NK-92 (cell line): ENCODE results near the gene ASTL.
"Not testable (repeated sequence)": the region's sequence is repeated elsewhere in the genome, so short reads cannot be mapped to it uniquely, and the experiment has no call there.

Source experiments
- DNase-seq: peaks from one replicate; lab custom pipeline; 2025; ENCODE audit not compliant: unreplicated experiment; lab: John Stamatoyannopoulos, UW

Gene ASTL

DNA sequence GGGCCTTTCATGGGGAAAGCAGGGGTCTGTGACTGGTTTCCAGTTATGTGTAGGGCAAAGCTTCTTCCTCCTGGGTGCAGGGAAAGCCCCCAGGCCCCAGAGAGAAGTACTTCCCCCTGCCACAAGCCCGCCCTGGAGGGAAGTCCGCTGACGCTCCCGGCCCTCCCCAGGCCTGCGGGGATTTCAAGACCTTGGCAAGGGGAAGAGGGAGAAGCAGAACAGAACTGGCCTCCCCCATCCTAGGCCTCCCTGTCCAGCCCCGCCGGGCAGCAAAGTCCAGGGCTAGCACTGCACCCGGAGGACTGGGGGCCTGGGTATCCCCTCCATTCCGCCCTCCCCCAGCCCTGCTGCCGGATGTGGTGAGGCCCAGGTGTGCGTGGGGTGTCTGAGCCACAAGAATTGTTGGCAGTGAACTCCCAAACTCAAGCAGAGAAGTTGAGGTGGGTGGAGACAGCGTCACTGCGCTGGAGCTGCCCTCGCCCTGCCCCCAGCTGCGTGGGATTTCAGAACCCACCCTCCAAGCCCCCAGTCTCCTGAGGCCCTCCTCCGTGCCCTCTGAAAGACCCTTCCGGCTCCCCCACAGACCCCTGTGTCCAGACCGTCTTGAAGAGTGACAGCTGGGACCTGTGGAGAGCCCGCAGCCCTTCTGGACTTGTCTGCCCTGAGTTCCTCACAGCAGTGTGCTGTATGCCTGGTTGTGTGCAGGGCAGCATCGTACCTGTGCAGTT is 8.0 kb upstream of the ASTL start:
- DNase-seq = no peak

DNA sequence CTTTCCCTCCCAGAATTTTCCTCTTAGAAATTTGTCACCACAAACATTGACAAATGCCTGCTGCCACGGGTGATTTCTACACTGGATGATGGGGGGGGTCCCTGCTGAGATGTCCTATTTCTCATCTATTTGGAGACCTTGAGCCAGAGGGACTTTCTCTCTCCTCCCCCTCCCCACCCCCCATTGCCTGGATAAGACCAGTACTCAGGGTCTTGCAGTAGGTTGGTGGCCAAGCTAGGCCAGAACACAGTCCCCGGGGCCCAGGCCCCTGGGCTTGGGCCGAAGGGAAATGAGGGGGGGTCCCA is 7.5 kb upstream of the ASTL start:
- DNase-seq = no peak

DNA sequence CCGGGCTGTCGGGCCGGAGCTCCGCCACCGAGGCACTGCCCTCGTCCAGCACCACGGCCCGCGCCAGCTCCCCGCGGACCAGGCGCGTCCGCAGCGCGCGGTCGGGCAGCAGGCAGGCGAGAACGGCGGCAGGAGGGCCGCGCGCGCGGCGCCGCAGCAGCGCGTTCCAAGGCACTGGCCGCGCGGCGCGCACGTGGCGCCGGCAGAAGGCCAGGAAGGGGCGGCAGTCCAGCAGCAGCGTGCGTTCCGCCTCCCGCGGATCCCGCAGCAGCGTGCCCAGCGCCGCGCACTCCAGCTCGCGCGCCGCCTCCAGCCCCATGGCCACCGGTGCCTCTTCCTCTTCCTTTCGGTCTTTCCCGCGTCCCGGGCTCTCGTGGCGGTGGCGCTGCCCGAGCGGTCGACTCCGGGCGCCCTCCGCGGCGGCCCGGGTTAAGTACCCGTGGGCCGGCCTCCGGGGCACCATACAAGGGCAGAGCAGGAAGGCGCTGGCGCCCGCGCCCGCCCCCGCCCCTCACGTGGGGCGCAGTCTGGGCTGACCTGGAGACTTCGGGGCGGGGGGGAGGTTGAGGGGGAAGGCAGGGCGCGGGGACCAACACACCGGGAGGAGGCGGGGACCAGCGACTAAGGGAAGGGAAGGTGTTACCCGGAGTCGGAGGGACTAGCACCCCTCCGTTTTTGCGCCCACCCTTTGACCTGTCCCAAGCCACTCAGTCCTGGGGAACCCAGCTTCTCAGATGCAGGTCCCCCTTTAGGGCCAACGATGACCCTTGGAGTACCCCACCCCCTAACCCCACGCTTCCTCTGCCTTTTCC is 6.9 kb upstream of the ASTL start, which contains the start of gene DUSP2:
TSS of gene DUSP2 (minus strand) at position 405 of the 812 bp plus-strand sequence. CDS start at position 319, 86 bp downstream.
- DNase-seq = peak; percentile 19

DNA sequence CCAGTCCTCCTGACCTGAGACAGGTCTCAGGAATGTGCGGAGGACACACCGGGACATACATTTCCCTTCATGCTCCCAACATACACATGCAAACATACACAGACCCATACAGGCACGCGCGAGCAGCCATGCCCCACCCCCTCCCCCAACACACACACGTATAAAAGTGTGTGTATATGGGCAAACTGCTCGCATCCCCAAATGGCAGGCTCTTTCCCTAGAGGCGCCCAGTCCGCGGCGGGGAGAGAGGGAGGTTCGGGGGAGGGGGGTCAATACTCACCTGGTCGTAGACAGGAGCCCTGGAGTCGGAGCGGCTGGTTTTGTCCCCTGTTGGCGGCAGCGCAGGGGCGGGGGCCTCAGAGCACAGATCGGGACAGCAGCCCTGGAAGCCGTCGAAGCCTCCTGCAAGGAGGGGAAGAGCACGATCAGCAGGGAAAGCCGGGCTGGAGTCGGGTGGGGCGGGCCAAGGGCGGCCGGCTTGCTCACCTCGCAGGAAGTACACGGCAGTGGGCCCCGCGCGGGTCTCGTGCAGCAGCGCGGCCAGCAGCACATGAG is 6.3 kb upstream of the ASTL start:
- DNase-seq = no peak

DNA sequence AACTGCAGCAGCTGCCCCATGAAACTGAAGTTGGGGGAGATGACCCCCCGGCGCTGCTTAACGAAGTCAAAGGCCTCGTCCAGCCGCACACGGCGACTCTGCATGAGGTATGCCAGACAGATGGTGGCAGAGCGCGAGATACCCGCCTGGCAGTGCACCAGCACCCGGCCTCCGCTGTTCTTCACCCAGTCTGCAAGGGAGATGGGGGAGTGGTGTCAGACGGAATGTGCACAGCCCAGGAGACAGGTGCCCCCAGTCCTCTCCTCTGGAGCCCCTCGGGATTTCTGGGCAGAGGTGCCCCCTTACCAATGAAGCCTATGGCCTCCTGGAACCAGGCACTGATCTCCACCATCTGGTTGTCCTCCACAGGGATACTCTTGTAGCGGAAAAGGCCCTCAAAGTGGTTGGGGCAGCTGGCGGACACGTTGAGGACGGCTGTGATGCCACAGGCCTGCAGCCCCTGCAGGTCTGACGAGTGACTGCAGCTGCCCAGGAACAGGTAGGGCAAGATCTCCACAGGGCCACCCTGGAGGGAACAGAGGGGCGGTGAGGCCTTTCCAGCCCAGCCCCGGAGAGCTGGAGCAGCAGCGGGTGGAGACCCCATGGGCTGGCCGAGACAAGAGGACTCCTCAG is 5.7 kb upstream of the ASTL start:
- no peak for DNase-seq

DNA sequence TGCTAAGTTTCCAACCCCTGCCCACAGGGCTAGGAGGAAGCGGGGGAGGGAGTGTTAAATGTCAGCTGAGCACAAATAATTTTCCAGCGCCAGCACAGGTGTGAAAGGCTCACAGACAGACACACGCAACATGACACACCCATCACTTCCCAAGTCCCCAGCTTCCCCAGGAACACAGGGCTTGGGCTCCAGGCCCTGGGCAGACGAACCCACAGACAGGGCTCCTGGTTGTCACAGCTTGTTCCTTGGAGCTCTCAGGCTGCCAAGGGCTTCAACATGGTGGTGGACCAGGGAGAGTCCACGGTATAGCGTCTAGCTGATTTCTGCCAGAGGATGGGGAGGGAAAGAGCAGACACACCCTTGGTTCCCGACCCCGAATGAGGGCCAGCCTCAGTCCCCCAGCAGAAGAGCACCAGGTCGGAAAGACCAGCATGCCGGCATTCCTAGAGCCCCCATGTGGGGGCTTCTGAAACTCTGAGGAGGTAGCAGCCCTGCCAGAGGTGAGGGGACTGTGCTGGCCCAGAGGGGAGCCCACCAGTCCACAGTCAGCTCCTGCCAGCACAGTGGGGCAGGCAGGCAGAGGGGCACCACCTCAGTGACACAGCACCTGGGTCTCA is 5.0 kb upstream of the ASTL start:
- no peak for DNase-seq

DNA sequence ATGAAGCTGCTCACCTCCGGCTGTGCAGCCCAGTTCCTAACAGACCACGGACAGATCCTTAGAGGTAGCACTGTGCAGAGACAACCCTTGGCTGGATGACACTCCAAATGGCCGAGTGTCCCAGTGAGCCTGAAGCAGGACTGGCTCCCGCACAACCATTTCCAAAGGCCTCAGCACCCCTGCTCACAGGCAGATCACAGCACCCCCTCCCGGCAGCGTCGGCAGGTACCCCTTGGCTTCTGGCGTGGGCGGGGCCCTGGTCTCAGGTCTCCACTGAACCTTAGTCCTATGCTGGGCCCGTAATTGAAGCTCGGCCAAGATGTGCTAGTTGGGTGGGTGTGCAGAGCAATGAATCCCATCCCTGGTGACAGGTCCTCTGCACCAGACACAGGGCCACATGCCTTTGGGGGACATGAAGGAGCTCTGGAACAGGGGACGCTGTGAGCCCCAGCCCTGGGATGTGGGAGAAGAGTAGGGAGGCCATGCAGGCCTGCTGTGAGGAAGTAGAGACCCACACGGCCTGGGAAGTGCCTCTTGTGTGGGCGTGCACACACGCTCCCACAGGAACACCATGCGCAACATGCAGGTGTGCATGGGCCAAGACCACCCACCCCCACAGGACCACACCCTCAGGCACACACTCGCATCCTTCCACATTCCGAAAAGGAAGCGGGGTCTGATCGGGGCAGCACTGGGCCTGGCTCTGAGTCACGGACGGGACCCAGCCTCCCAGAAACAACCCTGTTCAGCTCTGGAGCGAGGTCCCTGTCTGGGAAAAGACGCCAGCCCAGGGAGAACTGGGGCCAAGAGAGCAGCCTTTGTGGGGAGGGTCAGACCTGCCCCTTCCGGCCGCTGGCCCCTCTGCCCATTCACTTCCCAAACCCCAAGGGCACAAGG is 4.2 kb upstream of the ASTL start:
- DNase-seq = no peak

DNA sequence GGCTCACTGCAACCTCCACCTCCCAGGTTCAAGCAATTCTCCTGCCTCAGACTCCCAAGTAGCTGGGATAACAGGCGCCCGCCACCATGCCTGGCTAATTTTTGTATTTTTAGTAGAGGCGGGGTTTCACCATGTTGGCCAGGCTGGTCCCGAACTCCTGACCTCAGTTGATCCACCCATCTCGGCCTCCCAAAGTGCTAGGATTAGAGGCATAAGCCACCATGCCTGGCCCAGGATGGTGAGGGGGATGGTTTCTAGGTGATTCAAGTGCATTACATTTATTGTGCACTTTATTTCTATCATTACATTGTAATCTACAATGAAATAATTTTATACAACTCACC is 3.3 kb upstream of the ASTL start:
- DNase-seq = not testable (repeated sequence)

DNA sequence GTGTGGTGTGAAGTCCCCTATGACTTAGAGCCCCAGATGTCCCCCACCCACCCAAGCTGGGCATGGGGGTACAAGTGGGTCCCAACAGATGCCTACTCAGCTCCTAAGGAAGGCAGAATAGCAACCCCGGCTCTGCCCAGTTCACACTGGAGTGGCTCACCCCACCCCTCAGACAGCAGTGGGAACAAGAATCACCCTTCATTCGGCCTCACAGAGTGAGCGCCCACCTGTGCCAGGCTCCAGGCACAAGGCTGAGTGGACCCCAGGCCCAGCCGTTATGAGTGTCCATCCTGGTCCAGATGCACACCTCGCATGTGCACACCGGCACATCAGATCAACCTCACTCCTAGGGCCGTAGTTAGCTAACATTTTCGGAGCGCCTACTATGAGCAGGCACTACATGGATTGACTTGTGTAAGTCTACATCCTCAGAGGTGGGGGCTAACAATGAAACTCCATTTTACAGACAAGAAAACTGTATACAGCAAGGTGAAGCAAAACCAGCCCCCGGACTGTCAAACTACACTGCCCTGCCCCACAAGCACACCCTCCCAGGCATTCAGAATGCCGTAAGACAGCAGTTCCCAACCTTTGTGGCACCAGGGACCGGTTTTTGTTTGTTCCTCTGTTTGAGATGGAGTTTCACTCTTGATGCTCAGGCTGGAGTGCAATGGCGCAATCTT is 2.8 kb upstream of the ASTL start:
- no peak for DNase-seq

DNA sequence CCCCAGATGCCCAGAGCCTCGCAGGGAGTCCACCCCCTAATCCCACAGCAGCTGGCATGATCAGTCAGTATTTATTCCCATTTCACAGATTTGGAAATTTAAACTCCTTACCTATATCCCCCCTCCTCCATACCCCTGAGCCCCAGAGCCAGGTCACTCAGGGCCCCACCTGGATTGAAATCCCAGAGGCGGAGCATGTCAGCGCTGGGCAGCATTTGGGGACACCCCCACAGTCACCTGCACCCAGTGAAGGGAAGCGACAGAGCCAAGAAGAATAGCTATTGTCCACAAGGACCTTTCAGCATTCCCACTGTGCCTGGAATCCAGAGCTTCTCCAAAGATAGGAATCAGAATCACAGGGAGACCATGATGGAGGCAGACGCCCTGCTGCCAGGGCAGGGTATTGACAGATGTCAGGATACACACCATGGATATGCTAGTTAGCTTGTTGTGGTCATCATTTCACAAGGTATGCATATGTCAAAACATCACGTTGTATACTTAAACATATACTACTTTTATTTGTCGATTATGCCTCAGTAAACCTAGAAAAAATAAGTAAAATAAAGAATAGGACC is 968 bp upstream of the ASTL start:
- DNase-seq = no peak

DNA sequence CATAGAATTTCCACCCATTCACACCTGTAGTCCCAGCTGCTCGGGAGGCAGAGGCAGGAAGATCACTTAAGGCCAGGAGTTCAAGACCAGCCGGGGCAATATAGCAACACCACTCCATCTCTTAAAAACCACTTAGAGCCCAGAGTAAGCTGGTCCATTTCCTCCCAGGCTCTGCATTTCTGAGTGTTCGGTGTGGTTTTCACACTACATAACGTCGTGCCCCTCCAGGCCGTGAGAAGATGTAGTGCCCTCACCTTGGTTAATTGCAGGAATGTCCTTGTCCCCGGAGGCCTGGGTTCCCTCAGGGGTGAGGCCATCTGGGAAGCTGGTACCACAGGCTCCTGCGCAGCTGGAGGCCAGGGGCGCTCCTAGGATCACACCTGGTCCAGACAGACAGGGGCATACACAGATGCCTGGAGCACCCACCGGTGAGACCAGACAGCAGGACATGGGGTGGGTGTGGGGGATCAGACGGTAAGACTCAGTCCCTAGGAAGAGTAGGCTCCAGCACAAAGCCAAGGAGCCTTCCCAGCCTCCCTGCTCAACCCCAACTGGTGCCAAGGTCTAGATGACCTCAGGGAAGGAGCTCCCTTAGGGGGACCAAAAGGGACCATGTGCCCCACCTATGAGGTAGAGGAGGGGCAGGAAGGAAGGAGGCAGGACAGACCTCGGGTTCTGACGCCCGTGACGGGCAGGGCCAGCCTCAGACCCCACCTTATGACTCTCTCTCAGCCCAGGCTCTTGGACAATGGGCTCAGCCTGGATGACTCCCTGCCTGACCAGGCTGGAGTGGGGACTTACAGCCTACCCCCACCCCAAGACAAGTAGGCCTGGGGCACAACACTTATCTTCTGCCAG is 752 bp downstream of the ASTL start:
- DNase-seq = no peak

DNA sequence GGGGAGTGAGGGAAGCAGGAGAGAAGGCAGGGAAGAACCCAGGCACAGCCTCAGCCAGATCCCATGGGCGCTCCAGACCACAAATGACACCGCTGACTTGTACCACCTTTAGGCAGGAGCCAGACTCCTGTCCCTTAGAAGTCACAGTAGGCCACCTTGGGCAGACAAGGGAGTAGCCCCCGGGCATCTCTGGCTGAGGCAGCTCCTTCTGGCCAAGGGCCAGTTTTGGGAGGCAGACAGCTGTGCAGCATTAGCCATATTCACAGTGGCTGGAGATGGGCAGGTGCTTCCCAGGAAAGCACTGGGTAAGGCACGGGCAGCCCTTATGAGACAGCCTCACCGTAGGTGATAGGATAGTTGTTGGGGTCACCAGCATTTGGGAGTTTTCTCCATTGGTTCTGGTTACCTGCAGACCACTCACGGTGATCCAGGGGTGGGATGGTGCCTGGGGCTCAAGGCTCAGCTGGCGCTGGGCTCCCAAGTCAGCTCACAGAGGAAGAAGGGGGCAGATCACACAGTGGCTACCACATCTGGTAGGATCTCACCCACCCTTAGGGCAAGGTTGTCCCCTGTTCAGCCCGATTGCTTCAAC is 2.1 kb downstream of the ASTL start:
- no peak for DNase-seq

DNA sequence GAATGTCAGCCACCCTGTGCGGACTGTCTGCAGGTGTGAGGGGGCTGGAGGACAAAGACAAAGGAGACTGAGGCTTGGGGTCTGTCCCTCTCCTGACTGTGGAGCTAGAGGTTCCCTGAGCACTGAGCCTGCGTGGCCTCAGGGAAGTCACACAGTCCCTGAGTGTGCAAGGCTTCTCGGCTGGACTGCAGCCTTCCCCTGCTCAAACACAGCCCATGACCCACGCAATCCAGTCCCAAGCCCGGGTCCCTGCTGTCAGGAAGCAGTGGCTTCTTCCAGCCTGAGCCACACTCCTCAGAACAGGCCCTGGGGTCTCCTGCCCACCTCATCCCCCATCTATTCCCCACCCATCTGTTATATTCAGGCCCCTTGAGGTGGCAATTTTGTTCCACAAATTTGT is 2.7 kb downstream of the ASTL start:
- no peak for DNase-seq

DNA sequence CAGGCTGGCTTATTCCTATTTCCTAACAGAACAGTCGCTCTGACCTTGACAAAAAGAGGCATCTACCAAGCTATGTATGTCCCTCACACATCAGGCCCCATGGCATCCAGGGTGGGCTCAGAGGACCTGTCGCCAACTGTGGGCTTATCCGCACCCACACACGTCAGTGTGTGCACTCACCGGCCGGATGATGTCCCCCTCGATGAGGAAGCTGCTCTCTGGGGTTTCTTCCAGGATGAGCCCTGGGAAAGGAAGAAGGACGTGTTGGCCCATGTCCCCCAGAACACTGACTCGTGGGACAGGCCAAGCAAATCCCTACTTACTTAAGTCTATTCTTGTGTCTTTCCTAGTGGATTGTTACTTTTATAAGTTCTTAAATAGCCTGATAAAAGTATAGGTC is 3.1 kb downstream of the ASTL start:
- DNase-seq = no peak

DNA sequence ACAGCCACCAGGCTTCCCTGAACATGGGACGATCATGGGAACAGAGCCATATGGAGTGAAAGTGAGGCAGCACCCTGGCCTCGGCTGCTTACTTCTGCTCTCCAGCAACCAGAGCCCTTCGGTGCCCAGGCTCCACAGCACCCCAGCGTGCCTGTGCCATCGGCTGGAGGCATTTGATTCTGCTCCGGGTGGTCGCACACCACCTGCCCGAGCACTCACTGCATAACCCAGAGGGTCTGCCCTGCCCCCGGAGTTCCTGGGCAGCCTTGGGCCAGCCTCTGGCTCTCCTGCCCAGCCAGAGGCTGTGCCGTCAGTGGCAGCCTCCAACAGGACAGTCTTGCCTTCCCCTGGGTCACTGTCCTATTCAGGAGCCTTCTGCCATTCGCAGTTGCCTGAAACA is 3.9 kb downstream of the ASTL start:
- DNase-seq = no peak

DNA sequence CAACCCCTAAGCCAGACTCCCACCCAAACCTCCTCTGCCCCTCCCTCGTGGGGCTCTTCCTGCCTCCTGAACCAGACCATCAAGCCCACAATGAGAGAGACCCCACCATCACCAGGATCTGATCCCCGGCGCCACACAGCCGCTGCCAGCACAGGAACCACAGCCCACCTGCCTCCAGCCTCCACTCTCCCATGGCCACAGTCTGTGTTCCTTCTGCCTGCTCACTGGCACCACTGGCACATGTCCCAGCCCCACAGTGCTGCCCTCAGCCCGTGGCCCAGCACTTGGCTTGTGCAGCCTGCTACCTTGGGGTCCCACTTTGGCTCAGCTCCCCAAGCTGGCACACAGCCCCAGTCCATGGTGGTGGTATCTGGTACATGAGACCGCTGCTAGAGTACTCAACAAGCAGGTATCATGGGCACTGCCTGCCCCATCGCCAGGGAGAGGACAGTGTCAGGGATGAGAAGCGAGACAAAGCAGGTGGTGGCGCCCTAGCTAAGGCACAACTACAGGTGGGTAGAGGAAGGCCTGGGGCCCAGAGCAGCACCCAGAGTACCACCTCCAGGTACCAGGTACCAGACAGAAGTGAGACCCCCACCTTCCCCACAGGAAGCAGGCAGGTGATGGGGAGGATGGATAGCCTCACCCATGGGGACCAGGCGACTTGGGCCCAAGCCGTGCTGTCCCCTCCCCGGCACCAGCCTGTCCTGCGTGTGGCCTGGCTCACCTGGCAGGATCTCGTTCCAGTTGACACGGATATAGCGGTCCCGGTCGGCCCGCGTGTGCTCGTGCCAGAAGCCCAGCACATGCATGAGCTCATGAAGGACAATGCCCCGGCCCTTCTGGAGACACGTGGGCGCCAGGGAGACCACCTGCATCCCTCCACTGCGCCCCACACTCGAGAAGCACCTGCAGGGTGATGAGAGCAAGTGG is 6.2 kb downstream of the ASTL start:
- no peak for DNase-seq

DNA sequence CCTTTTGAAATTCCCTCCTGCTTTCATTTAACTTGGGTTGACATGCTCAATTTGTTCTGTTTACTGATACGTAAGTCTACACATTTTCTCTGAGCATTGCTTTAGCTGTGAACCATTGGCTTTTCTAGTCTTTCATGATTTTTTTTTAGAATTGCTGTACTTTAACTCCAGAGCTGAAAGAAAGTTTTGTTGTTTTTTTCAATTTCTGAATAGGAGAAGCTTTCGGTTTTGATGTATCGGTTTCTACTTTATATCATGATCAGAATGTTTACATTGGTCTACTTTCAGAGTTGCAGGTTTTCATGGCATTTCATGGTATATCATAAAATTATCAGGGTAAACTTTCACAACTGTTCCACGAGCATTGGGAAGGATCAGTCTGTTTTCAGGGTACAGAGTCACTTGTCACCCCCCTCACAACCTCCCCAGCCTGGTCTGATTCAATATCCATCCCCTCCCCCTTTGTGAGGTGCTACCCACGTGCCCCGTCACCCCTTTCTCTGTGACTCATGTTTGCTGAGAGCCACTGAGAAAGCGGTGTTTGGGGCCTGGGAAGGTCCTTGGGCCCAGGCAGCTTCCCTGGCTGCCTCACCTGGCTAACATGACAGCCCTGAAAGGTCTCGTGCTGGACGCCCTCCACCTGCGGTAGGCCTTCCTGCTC is 7.0 kb downstream of the ASTL start:
- DNase-seq = no peak
